Heart right ventricle (tissue), 16 donors: ENCODE results near the gene SCTR. TPM values are rescaled to one million over a fixed set of nuclear protein-coding genes. Genes with fewer than 3 reads are reported as not detected.

Experiments used
- ATAC-seq, 8 donors: fragments of 200-7000 bp; cut with Tn5 transposase; one replicate each; pipeline ENCODE4 v1.9.1; 2020; ENCODE audit warnings: mild to moderate bottlenecking in 8 of 8, moderate library complexity in 8 of 8, moderate number of reproducible peaks in 1 of 8
- DNase-seq, 2 donors: peaks; one replicate each; pipeline ENCODE4 v3.0.0-alpha.2; 2020
- H3K27ac ChIP-seq, 10 donors: fragments of 200-600 bp; sonication (generic) in 2 of 10; one replicate each; pipeline versions ENCODE4 v1.5.0 to v1.8.0; 2020 to 2022; ENCODE audit warnings: mild to moderate bottlenecking in 3 of 10
- H3K27me3 ChIP-seq, 7 donors: fragments of 200-600 bp; one replicate each; pipeline ENCODE4 v1.8.0; 2021 to 2022; ENCODE audit warnings: mild to moderate bottlenecking in 2 of 7
- H3K36me3 ChIP-seq, 9 donors: fragments of 200-600 bp; sonication (generic) in 1 of 9; one replicate each; pipeline versions ENCODE4 v1.5.0 to v1.8.0; 2020 to 2022; ENCODE audit warnings: mild to moderate bottlenecking in 2 of 9
- H3K4me1 ChIP-seq, 9 donors: fragments of 200-600 bp; sonication (generic) in 1 of 9; one replicate each; pipeline versions ENCODE4 v1.5.0 to v1.8.0; 2020 to 2022; ENCODE audit warnings: mild to moderate bottlenecking in 4 of 9
- H3K4me3 ChIP-seq, 10 donors: fragments of 200-600 bp; sonication (generic) in 2 of 10; one replicate each; pipeline versions ENCODE4 v1.5.0 to v1.8.0; 2020 to 2022; ENCODE audit warnings: mild to moderate bottlenecking in 7 of 10, moderate library complexity in 2 of 10
- H3K9me3 ChIP-seq, 11 donors: fragments of 200-600 bp in 10 of 11; sonication (generic) in 2 of 11; one replicate each; pipeline versions ENCODE4 v1.5.0 to v1.8.0; 2013 to 2022; ENCODE audit warnings: mild to moderate bottlenecking in 2 of 11, control low read depth in 1 of 11, moderate library complexity in 1 of 11
- CTCF ChIP-seq, 9 donors: fragments of 200-600 bp; sonication (generic) in 2 of 9; IDR thresholded peaks; one replicate each; pipeline versions ENCODE4 v1.5.0 to v1.8.0; 2021 to 2022; ENCODE audit warnings: antibody characterized with exemption in 9 of 9, mild to moderate bottlenecking in 5 of 9, moderate library complexity in 1 of 9
- WGBS, 2 donors: extraction: QIAGEN DNeasy Blood & Tissue Kit; methylation state at CpG; one replicate each; pipeline ENCODE4 v1.1.7; 2013; ENCODE audit warnings: inconsistent platforms in 1 of 2; 5-methylcytosine and 5-hydroxymethylcytosine counted together
- intact Hi-C, 10 donors: fragments of 100-400 bp; cut with DNase I; formaldehyde crosslinking; loops; one replicate each; pipeline versions ENCODE4 v1.11.1 to v1.14.2; 2022
- polyA plus RNA-seq, 2 donors: library from polyadenylated mRNA; stranded (reverse); fragments of 200-250 nt; gene quantifications; one replicate each; pipeline ENCODE4 v1.2.3, GENCODE V29; 2013
- total RNA-seq, 10 donors: library from RNA; stranded (reverse); fragmentation: NEBNext Ultra II Directional in 3 of 10; extraction: Animal tissue kit (Norgen Biotek cat#: 25700) in 3 of 10; gene quantifications; one replicate each; pipeline versions ENCODE4 v1.2.1 to v1.2.4, GENCODE V29; 2021 to 2023
- donor health status: Arrhythmogenic right ventricular cardiomyopathy.
- donor health status: ischemic (EF 13 %, LVEDD 7.1; RV severe dilation, severe dysfunction).
- donor health status: healthy with polysubstance abuse.
- donor health status: DM: no; HTN: yes; CAD: no.
- donor health status: DM: no; HTN: no; CAD: no.
- donor health status: ischemic (EF 25% LVEDD 6.9; RV normal size, moderate dysfunction).
- donor health status: ischemic (EF 25% LVEDD 5.7; RV mildly dilated, moderate dysfunction).
- donor health status: healthy.
- donor health status: DM: yes; HTN: yes; CAD: no.
- donor health status: Ischemic cardiomyopathy.
- donor health status: ischemic (EF 35%, LVEDD 5.7; RV mildly dilated, moderate dysfunction).
- donor health status: nonischemic (EF 11% LVEDD 7.7; RV severe dilation, severe dysfunction).
- donor health status: DM: yes; HTN: yes; CAD: no.
- donor health status: PGD.
- donor health status: ischemic (EF 29% LVEDD 5.4; RV normal size, mild dysfunction).
- donor health status: nonischemic (EF 23%, LVEDD 6.1; RV moderate dilation, normal function).

Gene SCTR
- total and polyA plus RNA-seq, 12 donors = 0.10 to 1.4 (median 0.57) TPM; not detected in 2

GRCh38 chr2:119417908-119418307, 106.4 kb downstream of the SCTR start:
- no peaks in the 10 kb centered on the region for H3K27me3 ChIP-seq
- DNase-seq (no peak), ATAC-seq (no peak)
- no peaks in the 10 kb centered on the region for H3K36me3 ChIP-seq
- no peak overlapping the region for H3K27ac ChIP-seq
- WGBS, 2 donors = 92 to 95% methylated on average over 6 of the region's 6 CpGs
- no peak overlapping the region for H3K4me3 ChIP-seq
- intact Hi-C loops = no loop called here
- TF ChIP-seq CTCF (IDR thresholded peaks at IDR 0.05) = no peak
- H3K9me3 ChIP-seq = peaks cover 0 to 16% (median 0%) of the 10 kb centered on the region in 11 donors
- H3K4me1 ChIP-seq = no peaks in the 10 kb centered on the region

GRCh38 chr2:119416299-119416923, 107.9 kb downstream of the SCTR start:
- Histone ChIP-seq H3K36me3 (no peaks in the 10 kb centered on the region), H3K4me1 (no peaks in the 10 kb centered on the region), H3K27me3 (no peaks in the 10 kb centered on the region), H3K9me3 (peaks cover 0 to 16% (median 0%) of the 10 kb centered on the region in 11 donors), H3K27ac (no peak overlapping the region), H3K4me3 (no peak overlapping the region)
- no peak for TF ChIP-seq CTCF (IDR thresholded peaks at IDR 0.05)
- intact Hi-C loops = no loop called here
- ATAC-seq = no peak
- WGBS, 2 donors = 92 to 95% methylated on average over 4 of the region's 4 CpGs
- DNase-seq = no peak

DNA sequence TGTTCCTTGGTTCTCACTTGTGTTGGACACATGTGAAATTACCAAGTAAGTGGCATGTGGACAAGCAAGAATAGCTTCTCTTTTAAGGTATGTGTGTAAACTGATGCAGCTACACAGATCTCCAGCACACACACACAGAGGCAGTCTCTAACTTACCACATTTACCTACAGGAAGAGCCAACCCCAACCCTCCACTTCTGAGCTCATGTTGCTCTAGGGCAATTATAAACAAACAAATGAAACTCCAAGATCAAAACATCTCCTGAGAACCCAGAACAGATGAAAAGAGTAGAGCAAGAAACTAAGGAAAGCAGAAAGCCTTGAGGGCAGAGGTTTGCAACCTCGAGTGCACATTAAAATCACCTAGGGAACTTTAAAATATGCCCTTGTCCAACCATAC, 108.7 kb downstream of the SCTR start:
- intact Hi-C loops = no loop called here
- H3K9me3 ChIP-seq = peaks cover 0 to 16% (median 0%) of the 10 kb centered on the region in 11 donors
- no peak for DNase-seq
- H3K27me3 ChIP-seq = no peaks in the 10 kb centered on the region
- no peak for ATAC-seq
- WGBS, 2 donors = 78 to 90% methylated on average over 1 of the region's 1 CpG
- no peak overlapping the region for H3K27ac ChIP-seq
- H3K4me1 ChIP-seq = no peaks in the 10 kb centered on the region
- TF ChIP-seq CTCF (IDR thresholded peaks at IDR 0.05) = no peak
- no peaks in the 10 kb centered on the region for H3K36me3 ChIP-seq
- H3K4me3 ChIP-seq = no peak overlapping the region

DNA sequence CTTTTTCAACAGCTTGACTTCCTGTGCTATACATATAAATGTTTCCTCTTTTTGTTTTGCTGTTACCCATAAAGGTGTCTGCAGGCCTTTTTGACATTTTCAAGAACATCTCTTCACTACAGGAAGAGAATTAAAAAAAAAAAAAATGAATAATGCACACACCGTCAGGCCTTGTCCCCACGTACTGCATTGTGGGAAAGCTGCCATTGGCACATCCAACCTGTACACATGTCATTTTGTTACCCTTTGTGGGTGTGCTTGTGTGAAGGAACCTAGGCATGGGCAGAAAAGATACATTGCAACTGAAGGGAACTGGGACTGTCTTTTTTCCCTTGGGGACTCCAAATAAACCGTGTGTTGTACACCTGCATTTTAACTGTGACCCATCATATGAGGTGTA, 109.4 kb downstream of the SCTR start:
- Histone ChIP-seq H3K4me1 (no peaks in the 10 kb centered on the region), H3K27ac (no peak overlapping the region), H3K36me3 (no peaks in the 10 kb centered on the region), H3K9me3 (peaks cover 0 to 16% (median 0%) of the 10 kb centered on the region in 11 donors), H3K27me3 (no peaks in the 10 kb centered on the region), H3K4me3 (no peak overlapping the region)
- WGBS, 2 donors = 77 to 85% methylated on average over 3 of the region's 3 CpGs
- ATAC-seq = no peak
- intact Hi-C loops = no loop called here
- no peak for DNase-seq
- no peak for TF ChIP-seq CTCF (IDR thresholded peaks at IDR 0.05)
